Activated T-cell treated with anti-CD3 and anti-CD28 coated beads, Interleukin-2, amount 50 U/mL, for 24 hours (primary cell): ENCODE results near the gene GPR4.

Source experiments
- DNase-seq: peaks from one replicate; pipeline ENCODE4 v3.0.0-alpha.2; 2020
- H3K27ac Mint-ChIP-seq: 2 replicates; pipeline ENCODE4 v1.8.0; 2020; ENCODE audit warnings: mild to moderate bottlenecking, mixed read lengths
- H3K27me3 Mint-ChIP-seq: 2 replicates; pipeline ENCODE4 v1.8.0; 2020; ENCODE audit warnings: mixed read lengths
- H3K36me3 Mint-ChIP-seq: 2 replicates; pipeline ENCODE4 v1.8.0; 2020; ENCODE audit warnings: low read depth, mixed read lengths
- H3K4me1 Mint-ChIP-seq: 2 replicates; pipeline ENCODE4 v1.8.0; 2020; ENCODE audit warnings: low read depth, mixed read lengths
- H3K4me3 Mint-ChIP-seq: 2 replicates; pipeline ENCODE4 v1.8.0; 2020; ENCODE audit warnings: mild to moderate bottlenecking, moderate library complexity, mixed read lengths
- H3K9me3 Mint-ChIP-seq: 2 replicates; pipeline ENCODE4 v1.8.0; 2020; ENCODE audit warnings: mixed read lengths

GPR4 gene

DNA sequence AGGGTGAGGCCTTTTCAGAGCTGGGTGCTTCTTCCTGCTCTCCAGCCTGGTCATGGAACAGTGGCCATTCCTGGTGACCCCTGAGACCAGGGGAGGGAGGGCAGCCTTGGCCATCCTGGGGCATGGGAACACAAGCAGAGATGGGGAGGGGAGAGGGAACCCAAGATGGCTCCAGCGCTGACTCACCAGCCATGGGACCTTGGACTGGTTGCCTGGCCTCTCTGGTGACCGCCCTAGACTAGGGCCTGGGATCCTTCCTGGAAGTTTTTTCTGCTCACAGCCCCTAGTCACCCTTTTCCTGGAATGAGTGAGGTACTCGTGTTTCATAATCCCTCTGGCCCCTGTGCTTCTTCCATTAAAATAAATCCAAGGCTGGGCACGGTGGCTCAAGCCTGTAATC is 14.1 kb downstream of the GPR4 start:
- no peaks in the 10 kb centered on the region for H3K9me3 Mint-ChIP-seq
- H3K4me3 Mint-ChIP-seq = no peak overlapping the region
- peaks cover 45% of the 10 kb centered on the region for H3K27me3 Mint-ChIP-seq
- no peak for DNase-seq
- H3K36me3 Mint-ChIP-seq = peaks cover 9% of the 10 kb centered on the region
- H3K4me1 Mint-ChIP-seq = peaks cover 27% of the 10 kb centered on the region
- no peak overlapping the region for H3K27ac Mint-ChIP-seq

GRCh38 chr19:45585158-45585577 is 16.8 kb downstream of the GPR4 start:
- H3K4me3 Mint-ChIP-seq = peak overlapping the region; percentile 96
- H3K36me3 Mint-ChIP-seq = peaks cover 22% of the 10 kb centered on the region
- H3K27ac Mint-ChIP-seq = peak overlapping the region; percentile 99
- DNase-seq = no peak
- H3K4me1 Mint-ChIP-seq = peaks cover 25% of the 10 kb centered on the region
- no peaks in the 10 kb centered on the region for H3K9me3 Mint-ChIP-seq
- peaks cover 21% of the 10 kb centered on the region for H3K27me3 Mint-ChIP-seq

DNA sequence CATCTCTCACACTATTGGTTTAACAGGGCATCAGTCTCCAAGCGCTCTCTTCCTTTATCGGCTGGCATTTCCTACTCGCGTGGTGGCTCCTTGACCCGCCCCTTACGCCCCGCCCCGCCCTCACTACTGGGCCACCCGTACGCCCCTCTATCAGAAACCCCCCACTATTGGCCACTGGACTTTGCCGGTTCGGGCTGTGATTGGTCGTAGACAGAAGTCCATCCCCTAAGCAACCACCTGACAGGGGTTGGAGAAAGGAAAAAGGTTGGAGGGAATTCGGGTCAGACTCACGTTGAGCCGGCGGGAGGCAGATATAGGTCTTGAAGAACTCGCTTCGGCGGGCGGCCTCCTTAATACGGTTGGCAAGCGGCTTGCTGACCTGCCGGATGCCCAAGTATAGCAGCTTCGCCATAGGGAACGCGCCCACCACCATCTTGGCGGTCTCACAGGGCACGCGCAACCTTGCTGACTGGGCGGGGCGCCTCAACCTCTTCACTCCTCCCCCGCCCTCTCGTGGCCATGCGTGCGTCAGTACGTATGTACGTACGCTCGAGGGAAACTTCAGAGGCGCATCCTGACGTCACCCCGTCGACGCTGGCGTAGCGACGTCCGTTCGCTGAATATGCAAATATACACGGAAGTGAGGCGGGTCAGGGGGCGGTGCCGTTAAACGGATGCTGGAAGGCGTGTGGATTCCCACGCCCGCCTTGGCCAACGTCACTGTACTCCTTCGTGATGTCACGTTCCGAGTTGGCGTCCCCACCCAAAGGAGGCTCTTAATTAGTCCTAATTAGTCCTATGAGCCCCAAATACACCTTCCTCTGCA is 17.5 kb downstream of the GPR4 start, which contains the start of gene OPA3:
Gene OPA3, minus strand, starts transcription at position 471 of the 826 bp plus-strand sequence. Its CDS starts 38 bp downstream, at position 433.
- H3K4me1 Mint-ChIP-seq = peaks cover 25% of the 10 kb centered on the region
- peak within 1 kb of the TSS; percentile 96 for H3K4me3 Mint-ChIP-seq
- H3K9me3 Mint-ChIP-seq = no peaks in the 10 kb centered on the region
- peaks cover 22% of the 10 kb centered on the region for H3K36me3 Mint-ChIP-seq
- peaks cover 14% of the 10 kb centered on the region for H3K27me3 Mint-ChIP-seq
- H3K27ac Mint-ChIP-seq = peak within 1 kb of the TSS; percentile 99
- peak; percentile 98 for DNase-seq

DNA sequence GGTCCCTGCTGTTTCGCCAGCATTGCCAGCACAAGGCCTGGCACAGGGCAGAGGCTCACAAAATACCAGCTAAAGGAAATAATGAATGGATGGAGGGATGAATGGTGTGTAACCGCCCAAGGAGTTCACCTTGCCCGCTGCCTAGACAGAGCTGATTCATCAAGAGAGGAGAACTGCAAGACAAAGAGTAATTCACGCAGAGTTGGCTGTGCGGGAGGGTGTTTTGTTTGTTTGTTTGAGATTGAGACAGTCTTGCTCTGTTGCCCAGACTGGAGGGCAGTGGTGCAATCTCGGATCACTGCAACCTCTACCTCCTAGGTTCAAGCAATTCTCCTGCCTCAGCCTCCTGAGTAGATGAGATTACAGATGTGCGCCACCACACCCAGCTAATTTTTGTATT is 20.4 kb downstream of the GPR4 start:
- Mint-ChIP-seq H3K36me3 (peaks cover 29% of the 10 kb centered on the region), H3K27ac (no peak overlapping the region), H3K4me3 (no peak overlapping the region), H3K9me3 (no peaks in the 10 kb centered on the region), H3K27me3 (no peaks in the 10 kb centered on the region), H3K4me1 (peaks cover 37% of the 10 kb centered on the region)
- DNase-seq = no peak

DNA sequence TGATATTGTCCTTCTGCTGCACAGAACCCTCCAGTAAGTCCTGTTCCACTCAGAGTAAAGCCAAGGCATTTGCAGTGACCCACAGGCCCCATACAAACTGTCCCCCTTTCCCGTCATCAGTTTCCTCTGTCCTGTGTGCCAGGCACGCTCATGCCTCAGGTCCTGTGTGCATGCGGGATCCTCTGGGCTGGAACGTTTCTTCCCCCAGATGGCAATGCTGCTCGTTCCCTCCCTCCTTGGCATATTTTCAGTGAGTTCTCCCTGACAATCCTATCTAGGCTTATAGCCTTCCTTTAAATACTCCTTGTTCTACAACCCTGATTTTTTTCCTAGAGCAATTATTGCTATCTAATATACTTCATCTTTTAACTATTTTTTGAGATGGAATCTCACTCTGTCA is 23.2 kb downstream of the GPR4 start:
- H3K4me1 Mint-ChIP-seq = peaks cover 29% of the 10 kb centered on the region
- no peaks in the 10 kb centered on the region for H3K9me3 Mint-ChIP-seq
- DNase-seq = no peak
- H3K36me3 Mint-ChIP-seq = peaks cover 25% of the 10 kb centered on the region
- no peak overlapping the region for H3K27ac Mint-ChIP-seq
- H3K4me3 Mint-ChIP-seq = no peak overlapping the region
- H3K27me3 Mint-ChIP-seq = no peaks in the 10 kb centered on the region

DNA sequence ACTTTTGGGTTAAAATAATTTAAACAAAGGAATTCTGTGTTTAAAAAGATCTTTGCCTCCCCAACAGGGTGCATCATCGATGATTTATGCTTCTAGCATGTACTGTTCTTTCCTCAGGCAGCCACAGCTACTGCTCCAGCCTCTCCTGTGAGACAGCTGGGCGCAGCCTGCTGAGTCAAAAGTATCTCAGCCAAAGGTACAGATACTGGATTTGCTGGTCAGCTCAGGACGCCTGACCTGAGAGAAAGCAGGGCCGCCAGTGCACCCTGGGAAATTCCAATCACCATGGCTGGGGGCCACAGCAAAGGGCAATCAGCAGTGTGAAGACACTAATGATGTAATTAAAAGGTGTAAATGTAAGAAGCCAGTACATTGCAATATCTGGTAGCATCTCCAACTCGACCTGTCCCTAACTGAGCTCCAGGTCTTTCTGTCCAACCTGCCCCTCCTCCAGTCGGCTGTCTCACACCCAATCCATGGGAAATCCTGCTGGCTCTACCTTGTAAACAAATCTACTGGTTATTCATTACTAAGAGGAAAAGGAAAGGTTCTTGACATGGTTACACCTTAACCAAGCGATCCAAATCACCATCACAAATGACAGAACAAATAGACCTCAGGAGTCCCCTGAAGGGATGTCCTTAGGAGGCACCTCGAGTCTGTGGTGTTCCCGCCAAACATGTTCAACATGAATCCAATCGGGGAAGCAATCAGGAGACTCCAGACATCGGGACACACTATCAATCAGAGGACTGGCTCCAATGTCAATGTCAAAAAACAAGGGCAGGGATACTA is 24.7 kb downstream of the GPR4 start:
- Mint-ChIP-seq H3K36me3 (peaks cover 17% of the 10 kb centered on the region), H3K9me3 (no peaks in the 10 kb centered on the region), H3K4me3 (no peak overlapping the region), H3K4me1 (peaks cover 19% of the 10 kb centered on the region), H3K27ac (peak overlapping the region; percentile 20), H3K27me3 (no peaks in the 10 kb centered on the region)
- DNase-seq = no peak

GRCh38 chr19:45576682-45577081 is 25.3 kb downstream of the GPR4 start:
- Mint-ChIP-seq H3K27me3 (no peaks in the 10 kb centered on the region), H3K9me3 (no peaks in the 10 kb centered on the region), H3K27ac (no peak overlapping the region), H3K36me3 (peaks cover 12% of the 10 kb centered on the region), H3K4me1 (peaks cover 18% of the 10 kb centered on the region), H3K4me3 (no peak overlapping the region)
- no peak for DNase-seq

- Mint-ChIP-seq H3K27me3 (no peaks in the 10 kb centered on the region), H3K9me3 (no peaks in the 10 kb centered on the region), H3K36me3 (peaks cover 8% of the 10 kb centered on the region), H3K4me3 (no peak overlapping the region), H3K4me1 (peaks cover 14% of the 10 kb centered on the region), H3K27ac (no peak overlapping the region)
- DNase-seq = no peak
These were observed 26.8 kb downstream of the GPR4 start for GRCh38 chr19:45575216-45575615.

- DNase-seq = no peak
- Mint-ChIP-seq H3K36me3 (peaks cover 8% of the 10 kb centered on the region), H3K4me3 (no peak overlapping the region), H3K9me3 (no peaks in the 10 kb centered on the region), H3K4me1 (peaks cover 21% of the 10 kb centered on the region), H3K27me3 (no peaks in the 10 kb centered on the region), H3K27ac (no peak overlapping the region)
These were observed 27.5 kb downstream of the GPR4 start for GRCh38 chr19:45574526-45574925.

GRCh38 chr19:45571457-45572220 is 30.4 kb downstream of the GPR4 start:
- Mint-ChIP-seq H3K4me1 (peaks cover 18% of the 10 kb centered on the region), H3K9me3 (no peaks in the 10 kb centered on the region), H3K27me3 (no peaks in the 10 kb centered on the region), H3K27ac (no peak overlapping the region), H3K4me3 (no peak overlapping the region), H3K36me3 (peaks cover 2% of the 10 kb centered on the region)
- no peak for DNase-seq

- no peak overlapping the region for H3K4me3 Mint-ChIP-seq
- no peaks in the 10 kb centered on the region for H3K27me3 Mint-ChIP-seq
- DNase-seq = peak; percentile 76
- no peaks in the 10 kb centered on the region for H3K9me3 Mint-ChIP-seq
- H3K4me1 Mint-ChIP-seq = peaks cover 17% of the 10 kb centered on the region
- no peak overlapping the region for H3K27ac Mint-ChIP-seq
- H3K36me3 Mint-ChIP-seq = no peaks in the 10 kb centered on the region
These were observed 32.2 kb downstream of the GPR4 start for GRCh38 chr19:45569619-45570421.

- H3K27me3 Mint-ChIP-seq = no peaks in the 10 kb centered on the region
- no peak overlapping the region for H3K4me3 Mint-ChIP-seq
- H3K9me3 Mint-ChIP-seq = no peaks in the 10 kb centered on the region
- DNase-seq = no peak
- no peak overlapping the region for H3K27ac Mint-ChIP-seq
- no peaks in the 10 kb centered on the region for H3K36me3 Mint-ChIP-seq
- H3K4me1 Mint-ChIP-seq = peaks cover 25% of the 10 kb centered on the region
These were observed 33.3 kb downstream of the GPR4 start for GRCh38 chr19:45568732-45569131.

DNA sequence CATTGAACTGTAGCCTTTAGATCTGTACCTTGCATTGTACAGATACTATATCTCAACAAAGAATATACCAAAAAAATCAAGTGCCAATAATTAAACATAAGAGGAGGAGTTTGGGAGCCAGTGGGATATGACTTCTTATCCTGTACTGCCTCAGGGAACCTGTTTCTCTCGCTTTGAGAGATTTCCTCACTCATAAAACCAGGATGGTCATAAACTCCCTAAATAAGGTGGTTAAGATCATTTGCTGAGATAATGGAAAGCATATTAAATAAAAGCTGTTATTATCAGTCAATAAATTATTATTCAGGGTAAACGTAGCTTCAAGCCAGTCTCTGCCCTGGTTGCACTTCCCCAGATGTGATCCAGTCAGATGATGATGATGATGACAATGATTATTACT is 34.4 kb downstream of the GPR4 start:
- Mint-ChIP-seq H3K4me1 (peaks cover 35% of the 10 kb centered on the region), H3K4me3 (no peak overlapping the region), H3K27me3 (no peaks in the 10 kb centered on the region), H3K9me3 (no peaks in the 10 kb centered on the region), H3K27ac (no peak overlapping the region), H3K36me3 (no peaks in the 10 kb centered on the region)
- DNase-seq = no peak
